H1 (cell line): ENCODE data around the gene STIM1. TPM values are rescaled to one million over a fixed set of nuclear protein-coding genes. Genes with fewer than 3 reads are reported as not detected.

ENCODE experiments used
- CREB1 ChIP-seq: IDR thresholded peaks from 2 replicates; pipeline ENCODE4 v1.6.1; 2012; ENCODE audit warnings: inconsistent platforms
- KDM5A ChIP-seq: fragments of 200-600 bp; IDR thresholded peaks from 2 replicates; pipeline ENCODE4 v1.7.1; 2012; ENCODE audit warnings: mild to moderate bottlenecking, low read length, inconsistent platforms, mixed read lengths
- polyA plus RNA-seq, 7 experiments: library from polyadenylated mRNA; depleted of rRNA in 3 of 7; stranded (reverse) in 5 of 7; unstranded in 2 of 7; fragments of >200 nt in 5 of 7; fragments of 200-250 nt in 2 of 7; gene quantifications; 1 replicate in 5 of 7; 2 replicates in 1 of 7; 4 replicates in 1 of 7; pipeline versions ENCODE4 v1.2.1 to v1.2.3, GENCODE V29; 2011 to 2013; ENCODE audit warnings: missing spikeins in 2 of 7, mixed read lengths in 2 of 7
- total RNA-seq: library from RNA; stranded (reverse); fragmentation: NEBNext Ultra II Directional; extraction: Animal tissue kit (Norgen Biotek cat#: 25700); gene quantifications from 2 replicates; pipeline ENCODE4 v1.2.1, GENCODE V29; 2021
- TF ChIP-seq, protein P1 (sequence below): fragments of 300-600 bp; sonication (generic); IDR thresholded peaks from 2 replicates; pipeline ENCODE4 v1.7.1; 2012; ENCODE audit warnings: low read length, moderate library complexity, mild to moderate bottlenecking, inconsistent platforms; ENCODE audit not compliant: insufficient replicate concordance
- TF ChIP-seq, protein P2 (sequence below): IDR thresholded peaks from 2 replicates; pipeline ENCODE4 v1.6.1; 2012; ENCODE audit warnings: inconsistent platforms

The STIM1 gene
- total and polyA plus RNA-seq, 2 of the 8 experiments (the other 6 are each of a cell fraction or from before 2014, with no cell fraction given), result 11.1 to 12.2 TPM

DNA sequence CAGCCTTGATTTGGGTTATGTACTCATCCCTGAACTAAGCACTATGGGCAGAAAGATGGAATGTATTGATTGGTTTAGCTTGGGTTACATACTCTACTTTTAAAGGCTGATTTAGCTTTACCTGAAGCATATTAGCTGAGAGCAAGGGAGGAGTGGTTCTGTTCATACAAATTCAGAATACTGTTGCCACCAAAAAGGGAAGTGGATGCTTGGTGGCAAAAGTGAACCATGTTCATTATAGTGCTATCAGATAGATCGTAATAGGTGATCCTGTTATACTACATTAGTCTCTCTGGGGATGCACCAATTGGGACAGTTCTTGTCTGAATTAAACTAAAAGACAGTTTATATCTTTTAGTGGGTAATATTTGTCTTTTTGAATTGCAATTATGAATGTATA lies 194.7 kb downstream of the STIM1 start (continued):
- TF ChIP-seq, protein P1, sequence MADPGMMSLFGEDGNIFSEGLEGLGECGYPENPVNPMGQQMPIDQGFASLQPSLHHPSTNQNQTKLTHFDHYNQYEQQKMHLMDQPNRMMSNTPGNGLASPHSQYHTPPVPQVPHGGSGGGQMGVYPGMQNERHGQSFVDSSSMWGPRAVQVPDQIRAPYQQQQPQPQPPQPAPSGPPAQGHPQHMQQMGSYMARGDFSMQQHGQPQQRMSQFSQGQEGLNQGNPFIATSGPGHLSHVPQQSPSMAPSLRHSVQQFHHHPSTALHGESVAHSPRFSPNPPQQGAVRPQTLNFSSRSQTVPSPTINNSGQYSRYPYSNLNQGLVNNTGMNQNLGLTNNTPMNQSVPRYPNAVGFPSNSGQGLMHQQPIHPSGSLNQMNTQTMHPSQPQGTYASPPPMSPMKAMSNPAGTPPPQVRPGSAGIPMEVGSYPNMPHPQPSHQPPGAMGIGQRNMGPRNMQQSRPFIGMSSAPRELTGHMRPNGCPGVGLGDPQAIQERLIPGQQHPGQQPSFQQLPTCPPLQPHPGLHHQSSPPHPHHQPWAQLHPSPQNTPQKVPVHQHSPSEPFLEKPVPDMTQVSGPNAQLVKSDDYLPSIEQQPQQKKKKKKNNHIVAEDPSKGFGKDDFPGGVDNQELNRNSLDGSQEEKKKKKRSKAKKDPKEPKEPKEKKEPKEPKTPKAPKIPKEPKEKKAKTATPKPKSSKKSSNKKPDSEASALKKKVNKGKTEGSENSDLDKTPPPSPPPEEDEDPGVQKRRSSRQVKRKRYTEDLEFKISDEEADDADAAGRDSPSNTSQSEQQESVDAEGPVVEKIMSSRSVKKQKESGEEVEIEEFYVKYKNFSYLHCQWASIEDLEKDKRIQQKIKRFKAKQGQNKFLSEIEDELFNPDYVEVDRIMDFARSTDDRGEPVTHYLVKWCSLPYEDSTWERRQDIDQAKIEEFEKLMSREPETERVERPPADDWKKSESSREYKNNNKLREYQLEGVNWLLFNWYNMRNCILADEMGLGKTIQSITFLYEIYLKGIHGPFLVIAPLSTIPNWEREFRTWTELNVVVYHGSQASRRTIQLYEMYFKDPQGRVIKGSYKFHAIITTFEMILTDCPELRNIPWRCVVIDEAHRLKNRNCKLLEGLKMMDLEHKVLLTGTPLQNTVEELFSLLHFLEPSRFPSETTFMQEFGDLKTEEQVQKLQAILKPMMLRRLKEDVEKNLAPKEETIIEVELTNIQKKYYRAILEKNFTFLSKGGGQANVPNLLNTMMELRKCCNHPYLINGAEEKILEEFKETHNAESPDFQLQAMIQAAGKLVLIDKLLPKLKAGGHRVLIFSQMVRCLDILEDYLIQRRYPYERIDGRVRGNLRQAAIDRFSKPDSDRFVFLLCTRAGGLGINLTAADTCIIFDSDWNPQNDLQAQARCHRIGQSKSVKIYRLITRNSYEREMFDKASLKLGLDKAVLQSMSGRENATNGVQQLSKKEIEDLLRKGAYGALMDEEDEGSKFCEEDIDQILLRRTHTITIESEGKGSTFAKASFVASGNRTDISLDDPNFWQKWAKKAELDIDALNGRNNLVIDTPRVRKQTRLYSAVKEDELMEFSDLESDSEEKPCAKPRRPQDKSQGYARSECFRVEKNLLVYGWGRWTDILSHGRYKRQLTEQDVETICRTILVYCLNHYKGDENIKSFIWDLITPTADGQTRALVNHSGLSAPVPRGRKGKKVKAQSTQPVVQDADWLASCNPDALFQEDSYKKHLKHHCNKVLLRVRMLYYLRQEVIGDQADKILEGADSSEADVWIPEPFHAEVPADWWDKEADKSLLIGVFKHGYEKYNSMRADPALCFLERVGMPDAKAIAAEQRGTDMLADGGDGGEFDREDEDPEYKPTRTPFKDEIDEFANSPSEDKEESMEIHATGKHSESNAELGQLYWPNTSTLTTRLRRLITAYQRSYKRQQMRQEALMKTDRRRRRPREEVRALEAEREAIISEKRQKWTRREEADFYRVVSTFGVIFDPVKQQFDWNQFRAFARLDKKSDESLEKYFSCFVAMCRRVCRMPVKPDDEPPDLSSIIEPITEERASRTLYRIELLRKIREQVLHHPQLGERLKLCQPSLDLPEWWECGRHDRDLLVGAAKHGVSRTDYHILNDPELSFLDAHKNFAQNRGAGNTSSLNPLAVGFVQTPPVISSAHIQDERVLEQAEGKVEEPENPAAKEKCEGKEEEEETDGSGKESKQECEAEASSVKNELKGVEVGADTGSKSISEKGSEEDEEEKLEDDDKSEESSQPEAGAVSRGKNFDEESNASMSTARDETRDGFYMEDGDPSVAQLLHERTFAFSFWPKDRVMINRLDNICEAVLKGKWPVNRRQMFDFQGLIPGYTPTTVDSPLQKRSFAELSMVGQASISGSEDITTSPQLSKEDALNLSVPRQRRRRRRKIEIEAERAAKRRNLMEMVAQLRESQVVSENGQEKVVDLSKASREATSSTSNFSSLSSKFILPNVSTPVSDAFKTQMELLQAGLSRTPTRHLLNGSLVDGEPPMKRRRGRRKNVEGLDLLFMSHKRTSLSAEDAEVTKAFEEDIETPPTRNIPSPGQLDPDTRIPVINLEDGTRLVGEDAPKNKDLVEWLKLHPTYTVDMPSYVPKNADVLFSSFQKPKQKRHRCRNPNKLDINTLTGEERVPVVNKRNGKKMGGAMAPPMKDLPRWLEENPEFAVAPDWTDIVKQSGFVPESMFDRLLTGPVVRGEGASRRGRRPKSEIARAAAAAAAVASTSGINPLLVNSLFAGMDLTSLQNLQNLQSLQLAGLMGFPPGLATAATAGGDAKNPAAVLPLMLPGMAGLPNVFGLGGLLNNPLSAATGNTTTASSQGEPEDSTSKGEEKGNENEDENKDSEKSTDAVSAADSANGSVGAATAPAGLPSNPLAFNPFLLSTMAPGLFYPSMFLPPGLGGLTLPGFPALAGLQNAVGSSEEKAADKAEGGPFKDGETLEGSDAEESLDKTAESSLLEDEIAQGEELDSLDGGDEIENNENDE, result no peak
- TF ChIP-seq, protein P2, sequence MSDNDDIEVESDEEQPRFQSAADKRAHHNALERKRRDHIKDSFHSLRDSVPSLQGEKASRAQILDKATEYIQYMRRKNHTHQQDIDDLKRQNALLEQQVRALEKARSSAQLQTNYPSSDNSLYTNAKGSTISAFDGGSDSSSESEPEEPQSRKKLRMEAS, result no peak
- TF ChIP-seq KDM5A (no peak), CREB1 (no peak)
